ENCODE results near the gene KLHL30. TPM values are rescaled to one million over a fixed set of nuclear protein-coding genes. Genes with fewer than 3 reads are reported as not detected.

Gene KLHL30
- total RNA-seq, 1 experiment from 2014 or later: not detected

DNA sequence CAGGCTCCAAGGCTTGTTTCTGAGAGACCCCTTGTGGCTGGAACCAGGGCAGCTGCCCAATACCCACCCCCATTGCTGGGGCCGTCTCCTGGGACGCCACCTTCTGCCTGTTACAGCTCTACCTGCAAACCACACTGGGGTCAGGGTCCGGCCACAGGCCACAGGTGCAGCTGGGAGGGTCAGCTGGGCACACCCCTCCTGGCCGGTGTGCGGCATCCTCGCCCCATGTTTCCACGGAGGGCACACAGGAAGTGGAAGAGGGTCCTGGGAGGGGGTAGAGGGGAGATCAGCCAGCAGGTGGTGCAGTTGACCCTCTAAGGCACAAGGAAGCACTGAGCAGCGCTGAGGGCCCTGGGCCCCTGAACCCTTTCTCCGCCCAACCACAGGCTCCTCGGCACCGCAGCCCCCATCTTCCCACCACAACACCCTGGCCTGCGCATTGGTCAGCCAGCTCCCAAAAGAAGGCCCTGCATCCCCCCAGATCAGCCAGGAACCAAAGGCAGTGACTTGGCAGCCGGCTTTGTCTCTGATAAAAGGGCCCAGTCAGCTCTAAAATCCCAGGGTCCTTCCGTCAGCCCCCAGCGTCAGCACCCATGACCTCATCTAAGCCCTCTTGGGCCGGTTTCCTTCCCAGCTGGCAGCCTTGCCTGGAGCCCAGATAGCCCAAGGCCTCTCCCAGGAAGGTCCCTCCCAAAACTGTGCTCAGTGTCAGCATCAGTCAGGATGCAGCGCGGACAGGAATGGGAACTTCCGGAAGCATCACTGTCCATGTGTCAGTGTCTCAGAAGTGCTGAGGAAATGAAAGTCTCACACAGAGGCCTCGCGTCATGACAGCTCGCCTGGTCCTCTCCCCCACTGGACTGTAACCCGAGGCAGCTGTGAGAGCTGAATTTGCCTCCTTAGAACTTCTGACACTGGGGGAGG lies 22.0 kb downstream of the KLHL30 start:
- H2BK5ac ChIP-seq (ENCODE audit: insufficient read length, low read length): no peak overlapping the region
- no peak overlapping the region for H3K56ac ChIP-seq (ENCODE audit: insufficient read length, low read depth, low read length)
- no peak overlapping the region for H3K18ac ChIP-seq (ENCODE audit: insufficient read length, low read depth, low read length)
- H3K14ac ChIP-seq (ENCODE audit: insufficient read depth, low read length): no peak overlapping the region
- no peak overlapping the region for H3K23ac ChIP-seq (ENCODE audit: insufficient read length, low read depth, low read length)
- H3K36me3 Mint-ChIP-seq (ENCODE audit: insufficient read depth in 1 of 3, low read depth in 3 of 3): no peaks in the 10 kb centered on the region; a peak in 1 of 7 replicates
- no peaks in the 10 kb centered on the region for H3K79me1 ChIP-seq (ENCODE audit: insufficient read depth, low read depth, low read length, poor library complexity, severe bottlenecking)
- H3K27me3 Mint-ChIP-seq (ENCODE audit: low read depth): peaks cover 60% of the 10 kb centered on the region
- H3K4ac ChIP-seq (ENCODE audit: low read depth, low read length): no peak overlapping the region
- H3K9me3 Mint-ChIP-seq: peaks cover 0 to 4% of the 10 kb centered on the region in 2 experiments; a peak in 1 of 5 replicates
- H3T11ph ChIP-seq (ENCODE audit: low read length): no peak overlapping the region
- H3K27me3 ChIP-seq (ENCODE audit: insufficient read depth, low read length): peaks cover 15% of the 10 kb centered on the region; the same call in 1 of the 2 replicates
- no peak overlapping the region for H3K9ac ChIP-seq (ENCODE audit: extremely low read depth, insufficient read length, low read length)
- no peak overlapping the region for H4K8ac ChIP-seq (replicated peaks; ENCODE audit: insufficient read length, low read depth, low read length)
- WGBS (ENCODE audit: extremely low coverage, insufficient read length, low lambda C conversion rate): no CpG with 5 or more reads among the region's 23 CpGs
- H4K20me1 ChIP-seq (ENCODE audit: control insufficient read depth, insufficient read depth, insufficient read length): no peaks in the 10 kb centered on the region
- no peak overlapping the region for H3K27ac ChIP-seq (ENCODE audit: insufficient read length, low read depth, low read length)
- no peak overlapping the region for H2BK120ac ChIP-seq (ENCODE audit: low read depth, low read length, poor library complexity, severe bottlenecking)
- no peak overlapping the region for H2BK15ac ChIP-seq (ENCODE audit: low read depth, low read length)
- TF ChIP-seq, protein P1, sequence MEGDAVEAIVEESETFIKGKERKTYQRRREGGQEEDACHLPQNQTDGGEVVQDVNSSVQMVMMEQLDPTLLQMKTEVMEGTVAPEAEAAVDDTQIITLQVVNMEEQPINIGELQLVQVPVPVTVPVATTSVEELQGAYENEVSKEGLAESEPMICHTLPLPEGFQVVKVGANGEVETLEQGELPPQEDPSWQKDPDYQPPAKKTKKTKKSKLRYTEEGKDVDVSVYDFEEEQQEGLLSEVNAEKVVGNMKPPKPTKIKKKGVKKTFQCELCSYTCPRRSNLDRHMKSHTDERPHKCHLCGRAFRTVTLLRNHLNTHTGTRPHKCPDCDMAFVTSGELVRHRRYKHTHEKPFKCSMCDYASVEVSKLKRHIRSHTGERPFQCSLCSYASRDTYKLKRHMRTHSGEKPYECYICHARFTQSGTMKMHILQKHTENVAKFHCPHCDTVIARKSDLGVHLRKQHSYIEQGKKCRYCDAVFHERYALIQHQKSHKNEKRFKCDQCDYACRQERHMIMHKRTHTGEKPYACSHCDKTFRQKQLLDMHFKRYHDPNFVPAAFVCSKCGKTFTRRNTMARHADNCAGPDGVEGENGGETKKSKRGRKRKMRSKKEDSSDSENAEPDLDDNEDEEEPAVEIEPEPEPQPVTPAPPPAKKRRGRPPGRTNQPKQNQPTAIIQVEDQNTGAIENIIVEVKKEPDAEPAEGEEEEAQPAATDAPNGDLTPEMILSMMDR (conservative IDR thresholded peaks at IDR 0.05): peak; percentile 59; the same call in 2 of the 3 replicates
- no peak overlapping the region for H3K4me2 ChIP-seq (ENCODE audit: insufficient read depth, insufficient read length, low read length)
- no peak overlapping the region for H4K91ac ChIP-seq (ENCODE audit: insufficient read length, low read depth, low read length)
- no peak overlapping the region for H2AFZ ChIP-seq (ENCODE audit: low read length)
- H3K9me3 ChIP-seq (ENCODE audit: control insufficient read depth, low read depth, low read length): no peaks in the 10 kb centered on the region
- peak overlapping the region in 1 of 2 experiments; percentile 79; a peak in 2 of 5 replicates for H3K4me3 Mint-ChIP-seq
- H3K79me2 ChIP-seq (ENCODE audit: insufficient read depth, low read length): no peaks in the 10 kb centered on the region
- peak; percentile 77 for DNase-seq
- H3K4me1 Mint-ChIP-seq: peaks cover 13 to 18% of the 10 kb centered on the region in 2 experiments
- H4K5ac ChIP-seq (ENCODE audit: insufficient read length, low read depth, low read length): no peak overlapping the region
- no peak overlapping the region; a peak in 1 of 7 replicates for H3K27ac Mint-ChIP-seq
- no peak overlapping the region for H2AK5ac ChIP-seq (ENCODE audit: insufficient read length, low read length)
- no peak overlapping the region for H2BK20ac ChIP-seq (ENCODE audit: low read depth, low read length, poor library complexity, severe bottlenecking)
- H3K23me2 ChIP-seq (ENCODE audit: insufficient read length, low read depth, low read length, poor library complexity, severe bottlenecking): peaks cover 10% of the 10 kb centered on the region
- no peak overlapping the region for H2BK12ac ChIP-seq (ENCODE audit: insufficient read length, low read depth, low read length)
- no peaks in the 10 kb centered on the region for H3K4me1 ChIP-seq (ENCODE audit: insufficient read depth, low read length)
